Hematopoietic multipotent progenitor cell (in vitro differentiated cells): ENCODE results near the gene ISM1. TPM values are rescaled to one million over a fixed set of nuclear protein-coding genes. Genes with fewer than 3 reads are reported as not detected.

Experiments used
- DNase-seq, 3 donors: peaks; one replicate each; pipeline ENCODE4 v3.0.0-alpha.2; 2011 to 2015; ENCODE audit warnings: low read depth in 2 of 3, low spot score in 2 of 3
- total RNA-seq: library from RNA; depleted of rRNA; stranded (reverse); fragments of >200 nt; gene quantifications from one replicate; pipeline ENCODE4 v1.2.3, GENCODE V29; 2012

ISM1 gene
- 0.27 TPM for total RNA-seq

- DNase-seq: peak in 1 of 3 donors; percentile 52
These were observed at the start of gene ISM1 for GRCh38 chr20:13220904-13221297. Gene ISM1 (plus strand): TSS chr20:13221274. CDS start chr20:13221777, 503 bp downstream.

GRCh38 chr20:13173201-13173600 is 47.9 kb upstream of the ISM1 start:
- no peak for DNase-seq

GRCh38 chr20:13174402-13174801 is 46.7 kb upstream of the ISM1 start:
- no peak for DNase-seq

- DNase-seq: no peak
These were observed 39.8 kb upstream of the ISM1 start for GRCh38 chr20:13180986-13181889.

- no peak for DNase-seq
These were observed 38.1 kb upstream of the ISM1 start for GRCh38 chr20:13183005-13183404.

GRCh38 chr20:13186043-13186774 is 34.9 kb upstream of the ISM1 start:
- DNase-seq: no peak

- no peak for DNase-seq
These were observed 33.2 kb upstream of the ISM1 start for GRCh38 chr20:13187899-13188298.

- no peak for DNase-seq
These were observed 21.8 kb upstream of the ISM1 start for GRCh38 chr20:13199279-13199678.

- no peak for DNase-seq
These were observed 20.1 kb upstream of the ISM1 start for GRCh38 chr20:13200767-13201500.

- peak in 2 of 3 donors; percentile 68 to 84 for DNase-seq
These were observed 18.5 kb upstream of the ISM1 start for GRCh38 chr20:13202565-13202964.

- DNase-seq: no peak
These were observed 15.6 kb upstream of the ISM1 start for GRCh38 chr20:13205425-13205824.

- no peak for DNase-seq
These were observed 15.1 kb upstream of the ISM1 start for GRCh38 chr20:13205848-13206434.

- no peak for DNase-seq
These were observed 14.1 kb upstream of the ISM1 start for GRCh38 chr20:13207016-13207415.

GRCh38 chr20:13211956-13212618 is 9.0 kb upstream of the ISM1 start:
- DNase-seq: no peak

- no peak for DNase-seq
These were observed 8.3 kb upstream of the ISM1 start for GRCh38 chr20:13212750-13213149.

- no peak for DNase-seq
These were observed 7.7 kb upstream of the ISM1 start for GRCh38 chr20:13213335-13213734.

- DNase-seq: no peak
These were observed 4.5 kb upstream of the ISM1 start for GRCh38 chr20:13216533-13216932.

GRCh38 chr20:13219327-13220193 is 1.5 kb upstream of the ISM1 start:
- DNase-seq: peak in 2 of 3 donors; percentile 9 to 38

GRCh38 chr20:13220194-13220903 is 725 bp upstream of the ISM1 start:
- DNase-seq: peak in 2 of 3 donors; percentile 28
